HepG2 (cell line): ENCODE data around the gene FRMD3. TPM values are rescaled to one million over a fixed set of nuclear protein-coding genes. Genes with fewer than 3 reads are reported as not detected.

Source experiments
- CSRNP2 ChIP-seq: sonication (generic); formaldehyde crosslinking; conservative IDR thresholded peaks from 2 replicates; pipeline ENCODE4 v1.8.0; 2022; ENCODE audit warnings: low read depth, missing genetic modification reagents
- FOXA3 ChIP-seq: IDR thresholded peaks from 2 replicates; pipeline ENCODE4 v1.6.1; 2016; ENCODE audit warnings: missing genetic modification reagents, missing compliant biosample characterization
- MAX ChIP-seq: IDR thresholded peaks from 2 replicates; pipeline ENCODE4 v1.6.1; 2012; ENCODE audit warnings: inconsistent platforms
- NAIF1 ChIP-seq: sonication (generic); formaldehyde crosslinking; IDR thresholded peaks from 2 replicates; pipeline ENCODE4 v1.5.0; 2020; ENCODE audit warnings: mild to moderate bottlenecking, missing genetic modification reagents, borderline replicate concordance
- PAXIP1 ChIP-seq: sonication (generic); formaldehyde crosslinking; conservative IDR thresholded peaks from 2 replicates; pipeline ENCODE4 v1.4.0; 2020; ENCODE audit warnings: mild to moderate bottlenecking, missing genetic modification reagents, moderate library complexity
- PHF21A ChIP-seq: sonication (generic); formaldehyde crosslinking; IDR thresholded peaks from 2 replicates; pipeline ENCODE4 v1.5.0; 2020; ENCODE audit warnings: mild to moderate bottlenecking, missing genetic modification reagents
- POLR2A ChIP-seq, 2 experiments: IDR thresholded peaks; 2 replicates each; pipeline ENCODE4 v1.6.1; 2011; ENCODE audit warnings: low read depth in 2 of 2, low read length in 2 of 2, mild to moderate bottlenecking in 1 of 2, moderate library complexity in 1 of 2; ENCODE audit not compliant: insufficient read depth in 1 of 2
- SIN3A ChIP-seq: IDR thresholded peaks from 2 replicates; pipeline ENCODE4 v1.6.1; 2011; ENCODE audit warnings: low read depth, mild to moderate bottlenecking, control low read depth, low read length, borderline replicate concordance
- SOX13 ChIP-seq, 3 experiments: fragments of 450-650 bp in 1 of 3; sonication (generic) in 1 of 3; formaldehyde crosslinking in 1 of 3; IDR thresholded peaks in 2 of 3; conservative IDR thresholded peaks in 1 of 3; 2 replicates each; pipeline versions ENCODE4 v1.5.0 to v1.6.1; 2016 to 2020; ENCODE audit warnings: antibody characterized with exemption in 1 of 3, mild to moderate bottlenecking in 1 of 3, missing compliant biosample characterization in 1 of 3, missing genetic modification reagents in 1 of 3, moderate library complexity in 1 of 3
- SRSF9 ChIP-seq: fragments of 200-400 bp; formaldehyde crosslinking; IDR thresholded peaks from 2 replicates; pipeline ENCODE4 v1.6.1; 2018; ENCODE audit warnings: borderline replicate concordance, mild to moderate bottlenecking, low read depth, low read length; ENCODE audit not compliant: insufficient read depth, poor library complexity, severe bottlenecking
- ZFP91 ChIP-seq: sonication (generic); formaldehyde crosslinking; IDR thresholded peaks from 2 replicates; pipeline ENCODE4 v1.9.0; 2022; ENCODE audit warnings: missing genetic modification reagents, mild to moderate bottlenecking, borderline replicate concordance
- ZMYM2 ChIP-seq: sonication (generic); formaldehyde crosslinking; IDR thresholded peaks from 2 replicates; pipeline ENCODE4 v1.8.0; 2022; ENCODE audit warnings: mild to moderate bottlenecking, missing genetic modification reagents
- ZNF12 ChIP-seq: sonication (generic); formaldehyde crosslinking; IDR thresholded peaks from 2 replicates; pipeline ENCODE4 v1.5.0; 2020; ENCODE audit warnings: missing genetic modification reagents
- ZNF44 ChIP-seq: sonication (generic); formaldehyde crosslinking; IDR thresholded peaks from 2 replicates; pipeline ENCODE4 v1.5.1; 2020; ENCODE audit warnings: mild to moderate bottlenecking, missing genetic modification reagents
- ZNF512B ChIP-seq: sonication (generic); formaldehyde crosslinking; IDR thresholded peaks from 2 replicates; pipeline ENCODE4 v1.5.1; 2020; ENCODE audit warnings: missing genetic modification reagents, mild to moderate bottlenecking, borderline replicate concordance
- ZNF558 ChIP-seq: sonication (generic); formaldehyde crosslinking; IDR thresholded peaks from 2 replicates; pipeline ENCODE4 v1.9.0; 2022; ENCODE audit warnings: mild to moderate bottlenecking, missing genetic modification reagents, borderline replicate concordance
- ZNF746 ChIP-seq: sonication (generic); formaldehyde crosslinking; IDR thresholded peaks from 2 replicates; pipeline ENCODE4 v1.8.0; 2022; ENCODE audit warnings: mild to moderate bottlenecking, missing genetic modification reagents
- polyA plus RNA-seq, 8 experiments: library from polyadenylated mRNA; depleted of rRNA in 3 of 8; stranded (reverse) in 7 of 8; unstranded in 1 of 8; fragments of >200 nt; fragmentation: Illumina TruSeq in 4 of 8; extraction: Trizol in 4 of 8; gene quantifications; 2 replicates each; pipeline versions ENCODE4 v1.2.1 to v1.2.3, GENCODE V29; 2011 to 2016; ENCODE audit warnings: low read depth in 4 of 8, missing spikeins in 1 of 8, mixed read lengths in 1 of 8; ENCODE audit not compliant: insufficient read depth in 1 of 8
- total RNA-seq, 5 experiments: library from RNA; depleted of rRNA; stranded (reverse); fragments of >200 nt; fragmentation: Illumina TruSeq; extraction: Trizol; gene quantifications; 2 replicates each; pipeline ENCODE4 v1.2.3, GENCODE V29; 2016; ENCODE audit warnings: low read depth in 1 of 5

Gene FRMD3
- total and polyA plus RNA-seq, 2 of the 13 experiments (the other 11 are each of a cell fraction or from before 2014, with no cell fraction given) = 3.2 to 7.7 TPM

GRCh38 chr9:83387401-83388185 is 150.6 kb downstream of the FRMD3 start (continued):
- TF ChIP-seq ZNF12 (CRISPR knock-in tag) = no peak
- 0 out of 2 replicates have a peak, but pooled peaks have one; percentile 30 for TF ChIP-seq ZNF44 (CRISPR knock-in tag)
- no peak for TF ChIP-seq SOX13 (IDR thresholded peaks at IDR 0.05)
- TF ChIP-seq SOX13 (CRISPR knock-in tag; conservative IDR thresholded peaks at IDR 0.05 in 1 of 2, IDR thresholded peaks at IDR 0.05 in 1 of 2) = peak in 1 of 2 experiments; percentile 12; a peak in 1 of 4 replicates
- no peak for TF ChIP-seq NAIF1 (CRISPR knock-in tag)
- TF ChIP-seq ZNF512B (CRISPR knock-in tag) = 0 out of 2 replicates have a peak, but pooled peaks have one; percentile 26
- TF ChIP-seq POLR2A (IDR thresholded peaks at IDR 0.05; ENCODE audit: insufficient read depth in 1 of 2, low read depth in 2 of 2, low read length in 2 of 2) = 0 out of 4 replicates have a peak, but pooled peaks of 1 of the 2 experiments have one; percentile 4
- TF ChIP-seq MAX = peak; percentile 13; the same call in 1 of the 2 replicates
- no peak for TF ChIP-seq ZNF746 (CRISPR knock-in tag)
- TF ChIP-seq FOXA3 (CRISPR knock-in tag) = peak; percentile 40
- no peak for TF ChIP-seq SIN3A
- no peak for TF ChIP-seq CSRNP2 (CRISPR knock-in tag)
- 0 out of 2 replicates have a peak, but pooled peaks have one; percentile 54 for TF ChIP-seq ZMYM2 (CRISPR knock-in tag)
- no peak for TF ChIP-seq ZNF558
- no peak for TF ChIP-seq SRSF9
- TF ChIP-seq PAXIP1 (CRISPR knock-in tag) = peak; percentile 98
- no peak for TF ChIP-seq ZFP91 (CRISPR knock-in tag)
- 0 out of 2 replicates have a peak, but pooled peaks have one; percentile 45 for TF ChIP-seq PHF21A (CRISPR knock-in tag)
